B cell (primary cell): ENCODE results near the gene GIT1. TPM values are rescaled to one million over a fixed set of nuclear protein-coding genes. Genes with fewer than 3 reads are reported as not detected.

Source experiments
- ATAC-seq: fragments of 200-7000 bp; cut with Tn5 transposase; one replicate; pipeline ENCODE4 v1.10.0; 2021; ENCODE audit warnings: low read depth, mild to moderate bottlenecking, moderate number of reproducible peaks, moderate library complexity
- CTCF ChIA-PET: fragments of 350-600 bp; sonication (Branson Sonifier 250); formaldehyde crosslinking; loops from one replicate; lab custom pipeline; 2021; ENCODE audit warnings: antibody characterized with exemption, inconsistent platforms; lab: Charles Lee
- POLR2A ChIA-PET: fragments of 350-600 bp; sonication (Branson Sonifier 250); formaldehyde crosslinking; loops from one replicate; lab custom pipeline; 2021; ENCODE audit warnings: antibody characterized with exemption; lab: Charles Lee
- DNase-seq: peaks from one replicate; pipeline ENCODE4 v3.0.0; 2013
- H2AFZ ChIP-seq: 2 replicates; pipeline ENCODE4 v1.6.1; 2012; ENCODE audit warnings: mild to moderate bottlenecking, low read depth, low read length; ENCODE audit not compliant: insufficient read depth, poor library complexity, severe bottlenecking
- H3K27ac ChIP-seq, 2 donors: 1 replicate in 1 of 2; 2 replicates in 1 of 2; pipeline ENCODE4 v1.5.1; 2012 to 2013; ENCODE audit warnings: low read length in 2 of 2, mild to moderate bottlenecking in 2 of 2, moderate library complexity in 1 of 2
- H3K27me3 ChIP-seq, 4 experiments: fragments of 200-600 bp in 1 of 4; sonication (generic) in 1 of 4; replicated peaks in 1 of 4; 1 replicate in 2 of 4; 2 replicates in 2 of 4; pipeline versions ENCODE4 v1.6.1 to v1.7.0; 2013 to 2016; ENCODE audit warnings: low read length in 3 of 4, mild to moderate bottlenecking in 2 of 4, mixed read lengths in 1 of 4, moderate library complexity in 1 of 4; ENCODE audit not compliant: insufficient read depth in 4 of 4, control insufficient read depth in 3 of 4; ENCODE audit errors: control extremely low read depth in 1 of 4
- H3K36me3 ChIP-seq, 2 experiments: replicated peaks in 1 of 2; 1 replicate in 1 of 2; 2 replicates in 1 of 2; pipeline versions ENCODE4 v1.6.1 to v1.7.1; 2013; ENCODE audit warnings: low read length in 1 of 2; ENCODE audit not compliant: insufficient read depth in 2 of 2, control insufficient read depth in 1 of 2; ENCODE audit errors: control extremely low read depth in 1 of 2, extremely low read depth in 1 of 2
- H3K4me1 ChIP-seq, 2 donors: fragments of 200-600 bp in 1 of 2; sonication (generic) in 1 of 2; 1 replicate in 1 of 2; 2 replicates in 1 of 2; pipeline versions ENCODE4 v1.5.1 to v1.6.1; 2013 to 2017; ENCODE audit warnings: low read length in 2 of 2; ENCODE audit not compliant: control insufficient read depth in 2 of 2, insufficient read depth in 2 of 2
- H3K4me2 ChIP-seq: replicated peaks from 2 replicates; pipeline ENCODE3; 2012; ENCODE audit warnings: mild to moderate bottlenecking, low read depth, low read length; ENCODE audit not compliant: poor library complexity, severe bottlenecking
- H3K4me3 ChIP-seq, 5 experiments: fragments of 200-600 bp in 1 of 5; sonication (generic) in 1 of 5; 1 replicate in 3 of 5; 2 replicates in 2 of 5; pipeline versions ENCODE4 v1.5.1 to v1.7.0; 2011 to 2016; ENCODE audit warnings: low read length in 4 of 5, mild to moderate bottlenecking in 4 of 5, low read depth in 2 of 5, control low read depth in 1 of 5, moderate library complexity in 1 of 5; ENCODE audit not compliant: insufficient read depth in 1 of 5; ENCODE audit errors: control extremely low read depth in 1 of 5, extremely low read depth in 1 of 5
- H3K79me2 ChIP-seq: fragments of 200-600 bp; sonication (generic); one replicate; pipeline ENCODE4 v1.6.0; 2016; ENCODE audit warnings: low read length; ENCODE audit not compliant: control insufficient read depth, insufficient read depth
- H3K9ac ChIP-seq: fragments of 200-600 bp; sonication (generic); 2 replicates; pipeline ENCODE4 v1.6.1; 2017; ENCODE audit warnings: mild to moderate bottlenecking, low read length, moderate library complexity
- H3K9me3 ChIP-seq, 3 donors: one replicate each; pipeline versions ENCODE4 v1.6.1 to v1.7.1; 2013; ENCODE audit warnings: low read length in 2 of 3; ENCODE audit not compliant: control insufficient read depth in 2 of 3, insufficient read depth in 1 of 3; ENCODE audit errors: control extremely low read depth in 1 of 3
- H4K20me1 ChIP-seq: 2 replicates; pipeline ENCODE4 v1.6.0; 2012; ENCODE audit warnings: mild to moderate bottlenecking, low read length; ENCODE audit not compliant: insufficient read depth, control insufficient read depth, poor library complexity, severe bottlenecking
- H3K27ac Mint-ChIP-seq: one replicate; pipeline ENCODE4 v1.8.0; 2021; ENCODE audit warnings: mixed read lengths
- H3K27me3 Mint-ChIP-seq: one replicate; pipeline ENCODE4 v1.8.0; 2021; ENCODE audit warnings: mixed read lengths
- H3K4me1 Mint-ChIP-seq: one replicate; pipeline ENCODE4 v1.8.0; 2021; ENCODE audit warnings: mixed read lengths
- H3K4me3 Mint-ChIP-seq: one replicate; pipeline ENCODE4 v1.8.0; 2021; ENCODE audit warnings: mixed read lengths
- H3K9me3 Mint-ChIP-seq: one replicate; pipeline ENCODE4 v1.8.0; 2022; ENCODE audit warnings: mixed read lengths; ENCODE audit not compliant: insufficient read depth
- EZH2 ChIP-seq: IDR thresholded peaks from 2 replicates; pipeline ENCODE4 v1.6.1; 2012; ENCODE audit warnings: borderline replicate concordance, low read depth, mild to moderate bottlenecking, moderate library complexity, low read length; ENCODE audit not compliant: insufficient read depth, poor library complexity, severe bottlenecking
- WGBS: methylation state at CpG from one replicate; pipeline ENCODE4 v1.1.5; 2013; ENCODE audit warnings: missing lambda C conversion rate; ENCODE audit not compliant: insufficient coverage; 5-methylcytosine and 5-hydroxymethylcytosine counted together
- intact Hi-C: fragments of 100-400 bp; cut with micrococcal nuclease; formaldehyde crosslinking; loops from one replicate; pipeline ENCODE4 v1.10.0; 2022
- polyA plus RNA-seq: library from polyadenylated mRNA; depleted of rRNA; stranded (reverse); fragments of >200 nt; gene quantifications from 2 replicates; pipeline ENCODE4 v1.2.3, GENCODE V29; 2012
- total RNA-seq, 2 donors: library from RNA; stranded (reverse); fragments of 120-200 nt in 1 of 2; gene quantifications; 1 replicate in 1 of 2; 2 replicates in 1 of 2; pipeline versions ENCODE4 v1.2.3 to v1.2.4, GENCODE V29; 2013 to 2022
- TF ChIP-seq, protein P1 (sequence below): fragments of 200-600 bp; IDR thresholded peaks from one replicate; pipeline ENCODE4 v1.8.0; 2022; ENCODE audit warnings: antibody characterized with exemption, mild to moderate bottlenecking

The GIT1 gene
- total and polyA plus RNA-seq, 2 donors (not counting 1 experiment from before 2014, with no cell fraction given) = 49.3 to 61.9 TPM

DNA sequence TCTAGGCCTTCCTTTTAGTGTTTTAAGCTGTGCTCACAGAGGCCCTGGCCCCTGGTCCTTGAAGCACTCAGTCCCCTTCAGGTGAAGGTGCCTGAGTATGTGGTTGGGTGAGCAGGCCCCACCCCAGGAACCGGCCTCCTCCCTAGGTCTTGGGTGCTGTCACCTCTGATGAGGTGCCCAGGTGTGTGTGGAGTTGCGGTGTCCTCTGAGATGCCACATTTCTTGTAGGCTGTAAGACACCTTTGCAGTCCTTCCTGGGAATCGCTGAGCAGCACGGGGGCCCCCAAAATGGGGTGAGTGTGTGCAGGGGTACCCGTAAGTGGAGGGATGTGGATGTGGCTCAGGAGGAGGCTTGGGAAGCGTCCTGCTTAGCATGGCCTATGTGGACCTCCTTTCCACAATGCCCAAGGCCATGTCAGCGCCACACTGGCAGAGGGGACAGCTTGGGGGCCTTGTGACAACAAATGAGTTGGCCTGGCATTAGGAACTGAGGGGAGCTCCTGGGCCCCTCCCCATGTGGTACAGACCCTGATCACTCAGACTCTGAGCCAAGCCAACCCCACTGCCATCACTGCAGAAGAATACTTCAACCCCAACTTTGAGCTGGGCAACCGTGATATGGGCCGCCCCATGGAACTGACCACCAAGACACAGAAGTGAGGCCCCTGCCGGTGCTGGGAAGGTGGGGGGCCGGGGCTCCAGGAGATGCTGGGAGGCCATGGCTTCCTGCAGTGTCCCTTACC is 22.1 kb upstream of the GIT1 start:
- Histone ChIP-seq H2AFZ (no peak overlapping the region), H3K27ac (no peak overlapping the region), H3K4me1 (peaks cover 34 to 35% of the 10 kb centered on the region in 2 donors), H3K9me3 (no peaks in the 10 kb centered on the region), H3K9ac (no peak overlapping the region), H3K4me3 (no peak overlapping the region), H3K4me2 (no peak overlapping the region), H3K36me3 (no peaks in the 10 kb centered on the region), H4K20me1 (peaks cover 21% of the 10 kb centered on the region), H3K27me3 (peaks cover 0 to 24% (median 8%) of the 10 kb centered on the region in 4 experiments), H3K79me2 (no peaks in the 10 kb centered on the region)
- no peak for DNase-seq
- Mint-ChIP-seq H3K4me3 (peak overlapping the region; percentile 29), H3K9me3 (no peaks in the 10 kb centered on the region), H3K27me3 (no peaks in the 10 kb centered on the region), H3K4me1 (peaks cover 25% of the 10 kb centered on the region), H3K27ac (no peak overlapping the region)
- TF ChIP-seq EZH2 = no peak
- no peak for ATAC-seq
- WGBS = 94% methylated on average over 11 of the region's 11 CpGs
- intact Hi-C loops = loop anchor here (10.0 kb wide), 1 partner anchor 317 kb away; the partner anchor contains the start of gene NUFIP2
- CTCF ChIA-PET = interaction anchor here (0.8 to 15.4 kb wide), 3 partner anchors 20 to 241 kb away, joined by 4 to 336 read pairs (median 4); partner anchors contain the start of genes ABHD15, GIT1 and TP53I13
- POLR2A ChIA-PET = no interaction called here

- intact Hi-C loops = loop anchor here (10.0 kb wide), 1 partner anchor 316 kb away; the partner anchor contains the start of gene NUFIP2
- H3K27me3 Mint-ChIP-seq = no peaks in the 10 kb centered on the region
- no peaks in the 10 kb centered on the region for H3K79me2 ChIP-seq
- no peak overlapping the region for H3K4me3 Mint-ChIP-seq
- peaks cover 0 to 15% (median 3%) of the 10 kb centered on the region in 4 experiments for H3K27me3 ChIP-seq
- H3K27ac ChIP-seq = no peak overlapping the region
- DNase-seq = no peak
- H3K4me1 Mint-ChIP-seq = peaks cover 13% of the 10 kb centered on the region
- POLR2A ChIA-PET = no interaction called here
- no peak overlapping the region for H3K27ac Mint-ChIP-seq
- H2AFZ ChIP-seq = no peak overlapping the region
- CTCF ChIA-PET = interaction anchor here (1.1 to 15.4 kb wide), 4 partner anchors 19 to 240 kb away, joined by 3 to 336 read pairs (median 4); partner anchors contain the start of genes ABHD15, GIT1 and TP53I13
- no peaks in the 10 kb centered on the region for H3K36me3 ChIP-seq
- H3K9me3 ChIP-seq = no peaks in the 10 kb centered on the region
- TF ChIP-seq, protein P1, sequence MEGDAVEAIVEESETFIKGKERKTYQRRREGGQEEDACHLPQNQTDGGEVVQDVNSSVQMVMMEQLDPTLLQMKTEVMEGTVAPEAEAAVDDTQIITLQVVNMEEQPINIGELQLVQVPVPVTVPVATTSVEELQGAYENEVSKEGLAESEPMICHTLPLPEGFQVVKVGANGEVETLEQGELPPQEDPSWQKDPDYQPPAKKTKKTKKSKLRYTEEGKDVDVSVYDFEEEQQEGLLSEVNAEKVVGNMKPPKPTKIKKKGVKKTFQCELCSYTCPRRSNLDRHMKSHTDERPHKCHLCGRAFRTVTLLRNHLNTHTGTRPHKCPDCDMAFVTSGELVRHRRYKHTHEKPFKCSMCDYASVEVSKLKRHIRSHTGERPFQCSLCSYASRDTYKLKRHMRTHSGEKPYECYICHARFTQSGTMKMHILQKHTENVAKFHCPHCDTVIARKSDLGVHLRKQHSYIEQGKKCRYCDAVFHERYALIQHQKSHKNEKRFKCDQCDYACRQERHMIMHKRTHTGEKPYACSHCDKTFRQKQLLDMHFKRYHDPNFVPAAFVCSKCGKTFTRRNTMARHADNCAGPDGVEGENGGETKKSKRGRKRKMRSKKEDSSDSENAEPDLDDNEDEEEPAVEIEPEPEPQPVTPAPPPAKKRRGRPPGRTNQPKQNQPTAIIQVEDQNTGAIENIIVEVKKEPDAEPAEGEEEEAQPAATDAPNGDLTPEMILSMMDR = no peak
- TF ChIP-seq EZH2 = no peak
- H3K9me3 Mint-ChIP-seq = no peaks in the 10 kb centered on the region
- peaks cover 24 to 25% of the 10 kb centered on the region in 2 donors for H3K4me1 ChIP-seq
- no peak for ATAC-seq
- peaks cover 13% of the 10 kb centered on the region for H4K20me1 ChIP-seq
- no peak overlapping the region for H3K4me3 ChIP-seq
- no peak overlapping the region for H3K9ac ChIP-seq
- 100% methylated on average over 1 of the region's 3 CpGs for WGBS
- H3K4me2 ChIP-seq = no peak overlapping the region
Observed at GRCh38 chr17:29610395-29610794, 20.9 kb upstream of the GIT1 start.
